GM18520 (cell line): ENCODE measurements around the gene METTL8.
"Not testable (repeated sequence)": the region's sequence is repeated elsewhere in the genome, so short reads cannot be mapped to it uniquely, and the experiment has no call there.

Experiments
- ATAC-seq: cut with Tn5 transposase; IDR thresholded peaks from one replicate; pipeline ENCODE4 v1.9.1; 2021; ENCODE audit not compliant: unreplicated experiment

Gene METTL8

GRCh38 chr2:171402906-171403580 is 30.7 kb downstream of the METTL8 start:
- no peak for ATAC-seq

- no peak for ATAC-seq
Observed at GRCh38 chr2:171401947-171402346, 31.8 kb downstream of the METTL8 start.

- ATAC-seq, result no peak
Observed at GRCh38 chr2:171400395-171400794, 33.4 kb downstream of the METTL8 start.

GRCh38 chr2:171399292-171399691 is 34.5 kb downstream of the METTL8 start:
- no peak for ATAC-seq

GRCh38 chr2:171394164-171394740 is 39.5 kb downstream of the METTL8 start:
- no peak for ATAC-seq

GRCh38 chr2:171393487-171393886 is 40.3 kb downstream of the METTL8 start:
- no peak for ATAC-seq

- no peak for ATAC-seq
Observed at GRCh38 chr2:171391532-171391931, 42.3 kb downstream of the METTL8 start.

- no peak for ATAC-seq
Observed at GRCh38 chr2:171390941-171391516, 42.8 kb downstream of the METTL8 start.

GRCh38 chr2:171389780-171390179 is 44.0 kb downstream of the METTL8 start:
- ATAC-seq, result no peak

GRCh38 chr2:171389325-171389724 is 44.5 kb downstream of the METTL8 start:
- ATAC-seq, result no peak

- ATAC-seq, result no peak
Observed at GRCh38 chr2:171387052-171387451, 46.7 kb downstream of the METTL8 start.

GRCh38 chr2:171386627-171387026 is 47.2 kb downstream of the METTL8 start:
- no peak for ATAC-seq

- no peak for ATAC-seq
Observed at GRCh38 chr2:171383134-171383533, 50.7 kb downstream of the METTL8 start.

- ATAC-seq, result not testable (repeated sequence)
Observed at GRCh38 chr2:171382175-171382574, 51.6 kb downstream of the METTL8 start.

- ATAC-seq, result not testable (repeated sequence)
Observed at GRCh38 chr2:171377852-171378251, 55.9 kb downstream of the METTL8 start.

- ATAC-seq, result no peak
Observed at GRCh38 chr2:171367692-171368091, 66.1 kb downstream of the METTL8 start.

- no peak for ATAC-seq
Observed at GRCh38 chr2:171365778-171366177, 68.0 kb downstream of the METTL8 start.

- no peak for ATAC-seq
Observed at GRCh38 chr2:171365232-171365631, 68.6 kb downstream of the METTL8 start.

GRCh38 chr2:171362396-171362795 is 71.4 kb downstream of the METTL8 start:
- no peak for ATAC-seq

- ATAC-seq, result no peak
Observed at GRCh38 chr2:171360905-171361304, 72.9 kb downstream of the METTL8 start.

GRCh38 chr2:171353746-171354145 is 80.0 kb downstream of the METTL8 start:
- not testable (repeated sequence) for ATAC-seq

GRCh38 chr2:171348056-171348455 is 85.7 kb downstream of the METTL8 start:
- no peak for ATAC-seq
